ENCODE results near the gene SPATA6L. TPM values are rescaled to one million over a fixed set of nuclear protein-coding genes. Genes with fewer than 3 reads are reported as not detected.
A peak's percentile ranks its signal among the peaks of the same experiment; 100 is the strongest.

The SPATA6L gene
- total and polyA plus RNA-seq, 2 of the 13 experiments (the other 11 are each of a cell fraction or from before 2014, with no cell fraction given), result 1.1 to 1.9 TPM

DNA sequence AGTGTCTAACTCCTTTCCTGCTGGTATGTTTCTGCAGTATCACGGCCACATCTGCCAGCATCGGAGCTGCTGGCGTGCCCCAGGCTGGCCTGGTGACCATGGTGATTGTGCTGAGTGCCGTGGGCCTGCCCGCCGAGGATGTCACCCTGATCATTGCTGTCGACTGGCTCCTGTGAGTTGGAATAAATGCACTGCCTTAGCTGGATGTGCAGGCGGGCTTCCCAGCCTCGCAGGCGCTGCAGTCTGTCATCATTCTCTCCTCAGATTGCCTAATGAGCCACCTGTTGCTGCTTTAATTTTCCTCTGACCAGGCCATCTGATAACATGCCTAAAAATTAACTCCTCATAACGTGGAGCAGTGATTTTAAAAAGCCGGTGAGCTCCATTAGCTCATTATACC, 83.3 kb downstream of the SPATA6L start:
- no peak overlapping the region for H2AFZ ChIP-seq (ENCODE audit: low read length)
- no peaks in the 10 kb centered on the region for H3K9me3 ChIP-seq (ENCODE audit: low read length)
- H3K4me3 ChIP-seq (replicated peaks in 1 of 3; ENCODE audit: insufficient read depth in 1 of 3, low read depth in 2 of 3, low read length in 3 of 3), result no peak overlapping the region
- FAIRE-seq, result no peak
- H3K79me2 ChIP-seq (ENCODE audit: insufficient read depth, low read length), result no peaks in the 10 kb centered on the region
- H3K9ac ChIP-seq (ENCODE audit: insufficient read depth, low read depth, low read length), result no peak overlapping the region
- no peaks in the 10 kb centered on the region for H3K36me3 ChIP-seq (replicated peaks in 1 of 2; ENCODE audit: control insufficient read depth in 1 of 2, insufficient read depth in 2 of 2, low read length in 2 of 2)
- intact Hi-C loops (cut with micrococcal nuclease; ENCODE audit: unreplicated experiment), result no loop called here
- H3K4me1 ChIP-seq (ENCODE audit: insufficient read depth, low read length), result peaks cover 25% of the 10 kb centered on the region
- TF ChIP-seq HOXA7 (CRISPR knock-in tag; IDR thresholded peaks at IDR 0.05), result no peak
- TF ChIP-seq MTA3 (CRISPR knock-in tag; IDR thresholded peaks at IDR 0.05), result no peak
- TF ChIP-seq ZSCAN22 (CRISPR knock-in tag; IDR thresholded peaks at IDR 0.05), result no peak
- no peak for TF ChIP-seq ZNF138 (CRISPR knock-in tag; IDR thresholded peaks at IDR 0.05; ENCODE audit: low read depth)
- TF ChIP-seq, protein P1, sequence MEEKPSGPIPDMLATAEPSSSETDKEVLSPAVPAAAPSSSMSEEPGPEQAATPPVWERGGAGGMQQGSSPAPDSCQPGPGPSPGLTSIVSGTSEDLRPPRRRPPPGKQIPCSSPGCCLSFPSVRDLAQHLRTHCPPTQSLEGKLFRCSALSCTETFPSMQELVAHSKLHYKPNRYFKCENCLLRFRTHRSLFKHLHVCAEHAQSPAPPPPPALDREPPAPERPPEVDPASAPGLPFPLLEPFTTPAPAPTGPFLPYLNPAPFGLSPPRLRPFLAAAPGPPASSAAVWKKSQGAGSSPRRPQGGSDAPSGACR (CRISPR knock-in tag; IDR thresholded peaks at IDR 0.05), result no peak
- TF ChIP-seq AGO1 (IDR thresholded peaks at IDR 0.05; ENCODE audit: low read depth, low read length, poor library complexity, severe bottlenecking), result no peak
- TF ChIP-seq NCOA1 (CRISPR knock-in tag; IDR thresholded peaks at IDR 0.05), result no peak
- TF ChIP-seq ZNF720 (CRISPR knock-in tag; IDR thresholded peaks at IDR 0.05), result no peak
- ATAC-seq, result no peak
- in situ Hi-C loops (cut with HindIII; ENCODE audit: extremely low pct_ligation_motif_present, low pct_unique_long_range_greater_than_20kb), result no loop called here
- BruUV-seq (replicated peaks), result no TSS peak
- no peaks in the 10 kb centered on the region for H3K27me3 ChIP-seq (ENCODE audit: control insufficient read depth in 1 of 2, insufficient read depth in 2 of 2, low read length in 2 of 2)
- POLR2A ChIA-PET, result no interaction called here
- CTCF ChIA-PET (ENCODE audit: low intra/inter-chr PET ratio, low total read pairs), result no interaction called here
- H4K20me1 ChIP-seq (ENCODE audit: insufficient read depth, low read length), result no peaks in the 10 kb centered on the region
- no peak overlapping the region for H3K27ac ChIP-seq (ENCODE audit: extremely low read length, insufficient read depth, low read length)
- H3K4me2 ChIP-seq (ENCODE audit: low read depth, low read length), result no peak overlapping the region
- DNase-seq (ENCODE audit: low spot score), result no peak
- 32% methylated on average over 5 of the region's 12 CpGs for WGBS (ENCODE audit: low lambda C conversion rate)

DNA sequence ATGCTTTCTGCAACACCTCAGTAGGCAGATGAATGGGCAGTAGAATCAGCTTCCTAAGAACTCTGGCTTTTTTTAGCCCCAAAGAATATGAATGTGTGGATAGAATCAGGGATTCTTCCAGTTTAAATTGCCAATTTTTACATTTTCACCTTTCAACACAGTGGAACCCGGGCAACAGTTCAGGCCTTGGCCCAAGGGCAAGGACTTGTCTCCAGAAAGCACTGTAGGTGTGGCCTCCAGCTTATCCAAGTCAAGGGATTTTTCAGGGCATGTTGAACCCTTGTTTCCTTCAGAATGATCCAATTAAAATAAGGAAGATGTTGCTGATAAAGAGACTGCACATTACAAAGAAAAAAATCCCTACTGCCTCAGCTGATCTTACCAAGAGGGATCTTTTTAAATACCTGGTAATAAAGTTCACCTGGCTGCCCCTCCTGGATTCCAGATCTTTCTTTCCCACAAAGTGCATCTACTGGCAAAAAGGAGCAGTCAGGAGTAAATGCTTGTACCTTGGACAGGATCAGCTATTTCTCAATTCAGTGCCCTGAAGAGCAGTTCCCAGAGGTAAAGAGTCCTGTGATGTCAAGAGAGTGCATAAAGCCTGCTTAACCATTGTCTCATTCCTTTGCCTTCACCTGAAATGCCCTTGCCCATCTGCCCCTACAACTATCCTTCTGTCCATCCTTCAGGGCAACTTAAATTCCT, 84.3 kb downstream of the SPATA6L start:
- Histone ChIP-seq H3K79me2 (ENCODE audit: insufficient read depth, low read length) (no peaks in the 10 kb centered on the region), H3K4me2 (ENCODE audit: low read depth, low read length) (no peak overlapping the region), H3K27ac (ENCODE audit: extremely low read length, insufficient read depth, low read length) (no peak overlapping the region), H3K4me1 (ENCODE audit: insufficient read depth, low read length) (peaks cover 25% of the 10 kb centered on the region), H3K9me3 (ENCODE audit: low read length) (no peaks in the 10 kb centered on the region), H3K9ac (ENCODE audit: insufficient read depth, low read depth, low read length) (no peak overlapping the region), H3K36me3 (replicated peaks in 1 of 2; ENCODE audit: control insufficient read depth in 1 of 2, insufficient read depth in 2 of 2, low read length in 2 of 2) (no peaks in the 10 kb centered on the region), H3K4me3 (replicated peaks in 1 of 3; ENCODE audit: insufficient read depth in 1 of 3, low read depth in 2 of 3, low read length in 3 of 3) (no peak overlapping the region), H2AFZ (ENCODE audit: low read length) (no peak overlapping the region), H3K27me3 (ENCODE audit: control insufficient read depth in 1 of 2, insufficient read depth in 2 of 2, low read length in 2 of 2) (no peaks in the 10 kb centered on the region), H4K20me1 (ENCODE audit: insufficient read depth, low read length) (no peaks in the 10 kb centered on the region)
- 17% methylated on average over 1 of the region's 1 CpG for WGBS (ENCODE audit: low lambda C conversion rate)
- DNase-seq (ENCODE audit: low spot score) (no peak), FAIRE-seq (no peak), ATAC-seq (peak; percentile 53; the same call in 2 of the 3 replicates)
- intact Hi-C loops (cut with micrococcal nuclease; ENCODE audit: unreplicated experiment), result no loop called here
- in situ Hi-C loops (cut with HindIII; ENCODE audit: extremely low pct_ligation_motif_present, low pct_unique_long_range_greater_than_20kb), result no loop called here
- ChIA-PET POLR2A (no interaction called here), CTCF (ENCODE audit: low intra/inter-chr PET ratio, low total read pairs) (no interaction called here)
- BruUV-seq (replicated peaks), result no TSS peak
- no peak for TF ChIP-seq RNF2 (conservative IDR thresholded peaks at IDR 0.05; ENCODE audit: low read depth)
- TF ChIP-seq, protein P2, sequence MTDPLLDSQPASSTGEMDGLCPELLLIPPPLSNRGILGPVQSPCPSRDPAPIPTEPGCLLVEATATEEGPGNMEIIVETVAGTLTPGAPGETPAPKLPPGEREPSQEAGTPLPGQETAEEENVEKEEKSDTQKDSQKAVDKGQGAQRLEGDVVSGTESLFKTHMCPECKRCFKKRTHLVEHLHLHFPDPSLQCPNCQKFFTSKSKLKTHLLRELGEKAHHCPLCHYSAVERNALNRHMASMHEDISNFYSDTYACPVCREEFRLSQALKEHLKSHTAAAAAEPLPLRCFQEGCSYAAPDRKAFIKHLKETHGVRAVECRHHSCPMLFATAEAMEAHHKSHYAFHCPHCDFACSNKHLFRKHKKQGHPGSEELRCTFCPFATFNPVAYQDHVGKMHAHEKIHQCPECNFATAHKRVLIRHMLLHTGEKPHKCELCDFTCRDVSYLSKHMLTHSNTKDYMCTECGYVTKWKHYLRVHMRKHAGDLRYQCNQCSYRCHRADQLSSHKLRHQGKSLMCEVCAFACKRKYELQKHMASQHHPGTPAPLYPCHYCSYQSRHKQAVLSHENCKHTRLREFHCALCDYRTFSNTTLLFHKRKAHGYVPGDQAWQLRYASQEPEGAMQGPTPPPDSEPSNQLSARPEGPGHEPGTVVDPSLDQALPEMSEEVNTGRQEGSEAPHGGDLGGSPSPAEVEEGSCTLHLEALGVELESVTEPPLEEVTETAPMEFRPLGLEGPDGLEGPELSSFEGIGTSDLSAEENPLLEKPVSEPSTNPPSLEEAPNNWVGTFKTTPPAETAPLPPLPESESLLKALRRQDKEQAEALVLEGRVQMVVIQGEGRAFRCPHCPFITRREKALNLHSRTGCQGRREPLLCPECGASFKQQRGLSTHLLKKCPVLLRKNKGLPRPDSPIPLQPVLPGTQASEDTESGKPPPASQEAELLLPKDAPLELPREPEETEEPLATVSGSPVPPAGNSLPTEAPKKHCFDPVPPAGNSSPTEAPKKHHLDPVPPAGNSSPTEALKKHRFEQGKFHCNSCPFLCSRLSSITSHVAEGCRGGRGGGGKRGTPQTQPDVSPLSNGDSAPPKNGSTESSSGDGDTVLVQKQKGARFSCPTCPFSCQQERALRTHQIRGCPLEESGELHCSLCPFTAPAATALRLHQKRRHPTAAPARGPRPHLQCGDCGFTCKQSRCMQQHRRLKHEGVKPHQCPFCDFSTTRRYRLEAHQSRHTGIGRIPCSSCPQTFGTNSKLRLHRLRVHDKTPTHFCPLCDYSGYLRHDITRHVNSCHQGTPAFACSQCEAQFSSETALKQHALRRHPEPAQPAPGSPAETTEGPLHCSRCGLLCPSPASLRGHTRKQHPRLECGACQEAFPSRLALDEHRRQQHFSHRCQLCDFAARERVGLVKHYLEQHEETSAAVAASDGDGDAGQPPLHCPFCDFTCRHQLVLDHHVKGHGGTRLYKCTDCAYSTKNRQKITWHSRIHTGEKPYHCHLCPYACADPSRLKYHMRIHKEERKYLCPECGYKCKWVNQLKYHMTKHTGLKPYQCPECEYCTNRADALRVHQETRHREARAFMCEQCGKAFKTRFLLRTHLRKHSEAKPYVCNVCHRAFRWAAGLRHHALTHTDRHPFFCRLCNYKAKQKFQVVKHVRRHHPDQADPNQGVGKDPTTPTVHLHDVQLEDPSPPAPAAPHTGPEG (CRISPR knock-in tag; IDR thresholded peaks at IDR 0.05), result no peak
- TF ChIP-seq SOX6 (IDR thresholded peaks at IDR 0.05), result no peak
- no peak for TF ChIP-seq SOX6 (CRISPR knock-in tag; IDR thresholded peaks at IDR 0.05)
- TF ChIP-seq SMARCE1 (IDR thresholded peaks at IDR 0.05; ENCODE audit: borderline replicate concordance), result no peak

All from HepG2 (cell line).